Prostate gland (tissue), 2 donors: Measurements from ENCODE around the gene KDM4C. TPM values are rescaled to one million over a fixed set of nuclear protein-coding genes. Genes with fewer than 3 reads are reported as not detected.

Experiments used
- DNase-seq: peaks from one replicate; pipeline ENCODE4 v3.0.0-alpha.2; 2019; ENCODE audit warnings: low spot score
- H3K27ac ChIP-seq, 2 donors: fragments of 200-600 bp; sonication (generic); 2 replicates each; pipeline ENCODE4 v1.5.1; 2017 to 2019
- H3K27me3 ChIP-seq: fragments of 200-600 bp; sonication (generic); replicated peaks from 2 replicates; pipeline ENCODE4 v1.5.1; 2019; ENCODE audit not compliant: insufficient read depth
- H3K36me3 ChIP-seq, 2 donors: fragments of 200-600 bp; sonication (generic); 1 replicate in 1 of 2; 2 replicates in 1 of 2; pipeline versions ENCODE4 v1.5.1 to v1.8.1; 2017 to 2019
- H3K4me1 ChIP-seq: fragments of 200-600 bp; sonication (generic); replicated peaks from 2 replicates; pipeline ENCODE4 v1.5.1; 2019
- H3K4me3 ChIP-seq, 2 donors: fragments of 200-600 bp; sonication (generic); 2 replicates each; pipeline ENCODE4 v1.5.1; 2017 to 2019
- H3K9me3 ChIP-seq: fragments of 200-600 bp; sonication (generic); 2 replicates; pipeline ENCODE4 v1.5.1; 2017
- CTCF ChIP-seq, 4 experiments: fragments of 200-600 bp in 2 of 4; fragments of 450-650 bp in 2 of 4; sonication (generic) in 2 of 4; IDR thresholded peaks; 1 replicate in 3 of 4; 2 replicates in 1 of 4; pipeline ENCODE4 v1.5.1; 2016 to 2019; ENCODE audit warnings: antibody characterized with exemption in 4 of 4, mild to moderate bottlenecking in 2 of 4, moderate library complexity in 2 of 4
- POLR2A ChIP-seq: fragments of 450-650 bp; IDR thresholded peaks from one replicate; pipeline ENCODE4 v1.6.1; 2016; ENCODE audit warnings: antibody characterized with exemption, mild to moderate bottlenecking
- POLR2AphosphoS5 ChIP-seq: sonication (generic); formaldehyde crosslinking; IDR thresholded peaks from one replicate; pipeline ENCODE4 v1.6.1; 2017; ENCODE audit warnings: antibody characterized with exemption
- WGBS: methylation state at CpG from one replicate; pipeline ENCODE4 v1.1.5; 2018; 5-methylcytosine and 5-hydroxymethylcytosine counted together
- intact Hi-C: fragments of 100-400 bp; cut with DNase I; formaldehyde crosslinking; loops from one replicate; pipeline ENCODE4 v1.14.2; 2022
- total RNA-seq, 2 donors: library from RNA; depleted of rRNA; stranded (reverse); fragments of >200 nt; gene quantifications; one replicate each; pipeline ENCODE4 v1.1.0, GENCODE V29; 2016

Gene KDM4C
- total RNA-seq, 2 donors from 2014 or later: 18.1 to 27.7 TPM

DNA sequence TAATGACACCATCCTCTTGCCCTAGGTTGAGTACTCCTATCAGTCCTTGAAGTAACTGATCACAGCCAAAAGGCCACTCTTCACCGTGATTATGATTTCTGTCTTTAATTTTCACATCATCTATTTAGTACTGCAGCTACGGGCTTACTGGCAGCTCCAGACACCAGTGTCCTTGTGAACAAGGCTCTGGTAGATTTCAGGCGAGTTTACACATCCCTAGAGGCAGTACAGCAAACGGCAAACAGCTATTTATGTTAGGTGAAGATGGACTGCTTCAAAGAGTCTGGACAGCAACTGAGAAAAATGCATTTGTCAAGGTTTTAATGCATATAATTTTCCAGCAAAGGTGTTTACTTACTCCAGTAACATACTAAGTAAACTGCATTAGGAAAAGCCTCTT, 396.9 kb downstream of the KDM4C start:
- H3K36me3 ChIP-seq: no peaks in the 10 kb centered on the region
- H3K9me3 ChIP-seq: no peaks in the 10 kb centered on the region
- H3K4me1 ChIP-seq: no peaks in the 10 kb centered on the region
- no peak for TF ChIP-seq CTCF (IDR thresholded peaks at IDR 0.05)
- no peak for TF ChIP-seq POLR2AphosphoS5
- TF ChIP-seq POLR2A: no peak
- H3K4me3 ChIP-seq: no peak overlapping the region
- no peak overlapping the region for H3K27ac ChIP-seq
- 80% methylated on average over 4 of the region's 4 CpGs for WGBS
- intact Hi-C loops: no loop called here
- DNase-seq: no peak
- no peaks in the 10 kb centered on the region for H3K27me3 ChIP-seq

DNA sequence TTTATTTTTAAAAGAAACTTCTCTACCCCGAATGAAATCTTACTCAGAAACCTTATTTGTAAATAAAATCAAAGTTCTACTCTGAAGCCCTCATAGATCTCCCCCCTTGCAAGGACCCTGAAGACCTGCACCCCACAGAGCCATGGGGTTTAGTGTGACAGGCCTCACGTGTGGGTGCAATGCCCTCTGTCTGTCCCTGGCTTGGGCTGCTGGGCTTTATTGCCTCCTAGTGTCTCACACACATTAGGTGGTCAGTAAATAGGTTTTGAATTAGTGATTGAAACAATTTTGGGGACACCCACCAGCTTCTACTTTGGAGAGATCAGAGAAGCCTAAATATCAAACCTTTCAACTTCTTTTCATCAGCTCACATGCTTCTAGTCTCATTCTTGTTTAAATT, 403.7 kb downstream of the KDM4C start:
- H3K4me3 ChIP-seq: no peak overlapping the region
- H3K36me3 ChIP-seq: no peaks in the 10 kb centered on the region
- no peaks in the 10 kb centered on the region for H3K9me3 ChIP-seq
- TF ChIP-seq CTCF (IDR thresholded peaks at IDR 0.05) (no peak), POLR2AphosphoS5 (no peak), POLR2A (no peak)
- H3K27me3 ChIP-seq: no peaks in the 10 kb centered on the region
- H3K4me1 ChIP-seq: no peaks in the 10 kb centered on the region
- WGBS: 60% methylated on average over 2 of the region's 2 CpGs
- H3K27ac ChIP-seq: no peak overlapping the region
- intact Hi-C loops: no loop called here
- DNase-seq: no peak

DNA sequence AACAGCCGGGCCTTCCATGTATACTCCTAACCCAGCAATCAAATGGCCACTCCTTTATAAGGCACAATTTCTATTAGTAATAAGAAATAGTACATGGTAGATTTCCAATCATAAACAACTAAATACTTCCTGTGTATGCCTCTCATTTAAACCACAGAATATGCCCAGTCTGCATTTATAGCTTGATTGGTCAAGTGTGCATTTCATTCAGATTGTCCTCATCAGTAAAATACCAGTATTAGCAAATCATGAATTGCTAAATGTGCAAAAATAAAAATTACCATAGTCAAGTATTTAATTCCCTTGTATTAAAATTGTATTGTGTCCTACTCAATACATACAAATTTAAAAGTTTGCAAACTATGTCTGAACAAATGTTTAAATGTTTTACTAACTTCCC, 406.2 kb downstream of the KDM4C start:
- DNase-seq: no peak
- no peaks in the 10 kb centered on the region for H3K36me3 ChIP-seq
- no peak overlapping the region for H3K4me3 ChIP-seq
- H3K27me3 ChIP-seq: no peaks in the 10 kb centered on the region
- H3K4me1 ChIP-seq: no peaks in the 10 kb centered on the region
- TF ChIP-seq POLR2A (no peak), POLR2AphosphoS5 (no peak), CTCF (IDR thresholded peaks at IDR 0.05) (no peak)
- H3K9me3 ChIP-seq: no peaks in the 10 kb centered on the region
- H3K27ac ChIP-seq: no peak overlapping the region
- 50% methylated on average over 1 of the region's 1 CpG for WGBS
- intact Hi-C loops: no loop called here

GRCh38 chr9:7164440-7165330, 406.9 kb downstream of the KDM4C start:
- TF ChIP-seq POLR2A: no peak
- no peak for TF ChIP-seq CTCF (IDR thresholded peaks at IDR 0.05)
- TF ChIP-seq POLR2AphosphoS5: no peak
- WGBS: 74% methylated on average over 13 of the region's 13 CpGs
- Histone ChIP-seq H3K4me3 (no peak overlapping the region), H3K36me3 (no peaks in the 10 kb centered on the region), H3K27ac (no peak overlapping the region), H3K9me3 (no peaks in the 10 kb centered on the region), H3K27me3 (no peaks in the 10 kb centered on the region), H3K4me1 (no peaks in the 10 kb centered on the region)
- intact Hi-C loops: no loop called here
- DNase-seq: no peak

- WGBS: 85% methylated on average over 7 of the region's 7 CpGs
- no peaks in the 10 kb centered on the region for H3K36me3 ChIP-seq
- no peaks in the 10 kb centered on the region for H3K9me3 ChIP-seq
- H3K27me3 ChIP-seq: no peaks in the 10 kb centered on the region
- H3K4me1 ChIP-seq: no peaks in the 10 kb centered on the region
- intact Hi-C loops: no loop called here
- H3K27ac ChIP-seq: no peak overlapping the region
- no peak overlapping the region for H3K4me3 ChIP-seq
- DNase-seq: no peak
- TF ChIP-seq POLR2A: no peak
- TF ChIP-seq CTCF (IDR thresholded peaks at IDR 0.05): no peak
- no peak for TF ChIP-seq POLR2AphosphoS5
These were observed 407.7 kb downstream of the KDM4C start for GRCh38 chr9:7165331-7165975.
